H1 (cell line): ENCODE results near the gene MRS2. TPM values are rescaled to one million over a fixed set of nuclear protein-coding genes. Genes with fewer than 3 reads are reported as not detected.

ENCODE experiments used
- CTBP2 ChIP-seq: IDR thresholded peaks from 2 replicates; pipeline ENCODE4 v1.7.0; 2011; ENCODE audit warnings: borderline replicate concordance, mild to moderate bottlenecking, moderate library complexity, mixed read lengths, low read length; ENCODE audit not compliant: insufficient read depth, insufficient read length
- RAD21 ChIP-seq, 2 experiments: IDR thresholded peaks in 1 of 2; conservative IDR thresholded peaks in 1 of 2; 2 replicates each; pipeline ENCODE4 v1.6.1; 2011; ENCODE audit warnings: low read depth in 2 of 2, low read length in 2 of 2, improper control_type of control experiment in 1 of 2, inconsistent platforms in 1 of 2, mild to moderate bottlenecking in 1 of 2, moderate library complexity in 1 of 2
- polyA plus RNA-seq, 7 experiments: library from polyadenylated mRNA; depleted of rRNA in 3 of 7; stranded (reverse) in 5 of 7; unstranded in 2 of 7; fragments of >200 nt in 5 of 7; fragments of 200-250 nt in 2 of 7; gene quantifications; 1 replicate in 5 of 7; 2 replicates in 1 of 7; 4 replicates in 1 of 7; pipeline versions ENCODE4 v1.2.1 to v1.2.3, GENCODE V29; 2011 to 2013; ENCODE audit warnings: missing spikeins in 2 of 7, mixed read lengths in 2 of 7
- total RNA-seq: library from RNA; stranded (reverse); fragmentation: NEBNext Ultra II Directional; extraction: Animal tissue kit (Norgen Biotek cat#: 25700); gene quantifications from 2 replicates; pipeline ENCODE4 v1.2.1, GENCODE V29; 2021

Gene MRS2
- total and polyA plus RNA-seq, 2 of the 8 experiments (the other 6 are each of a cell fraction or from before 2014, with no cell fraction given): 51.2 to 67.5 TPM

- TF ChIP-seq CTBP2 (no peak), RAD21 (IDR thresholded peaks at IDR 0.05 in 1 of 2, conservative IDR thresholded peaks at IDR 0.05 in 1 of 2; ENCODE audit: low read depth in 2 of 2, low read length in 2 of 2) (no peak)
These were observed 56.2 kb downstream of the MRS2 start (continued) for GRCh38 chr6:24458941-24459340.
